ENCODE results near the gene ISLR2. TPM values are rescaled to one million over a fixed set of nuclear protein-coding genes. Genes with fewer than 3 reads are reported as not detected.
A peak's percentile ranks its signal among the peaks of the same experiment; 100 is the strongest.

Gene ISLR2
- total RNA-seq, 2 donors from 2014 or later, result 1.9 to 3.9 TPM

GRCh38 chr15:74127255-74127953 is 3.0 kb upstream of the ISLR2 start:
- DNase-seq (peak; percentile 91), ATAC-seq (peak; percentile 96 to 97)
- intact Hi-C loops (cut with DNase I), result loop anchor here (2.0 to 5.0 kb wide), 3 partner anchors 175 to 195 kb away; no protein-coding TSS in a partner anchor

DNA sequence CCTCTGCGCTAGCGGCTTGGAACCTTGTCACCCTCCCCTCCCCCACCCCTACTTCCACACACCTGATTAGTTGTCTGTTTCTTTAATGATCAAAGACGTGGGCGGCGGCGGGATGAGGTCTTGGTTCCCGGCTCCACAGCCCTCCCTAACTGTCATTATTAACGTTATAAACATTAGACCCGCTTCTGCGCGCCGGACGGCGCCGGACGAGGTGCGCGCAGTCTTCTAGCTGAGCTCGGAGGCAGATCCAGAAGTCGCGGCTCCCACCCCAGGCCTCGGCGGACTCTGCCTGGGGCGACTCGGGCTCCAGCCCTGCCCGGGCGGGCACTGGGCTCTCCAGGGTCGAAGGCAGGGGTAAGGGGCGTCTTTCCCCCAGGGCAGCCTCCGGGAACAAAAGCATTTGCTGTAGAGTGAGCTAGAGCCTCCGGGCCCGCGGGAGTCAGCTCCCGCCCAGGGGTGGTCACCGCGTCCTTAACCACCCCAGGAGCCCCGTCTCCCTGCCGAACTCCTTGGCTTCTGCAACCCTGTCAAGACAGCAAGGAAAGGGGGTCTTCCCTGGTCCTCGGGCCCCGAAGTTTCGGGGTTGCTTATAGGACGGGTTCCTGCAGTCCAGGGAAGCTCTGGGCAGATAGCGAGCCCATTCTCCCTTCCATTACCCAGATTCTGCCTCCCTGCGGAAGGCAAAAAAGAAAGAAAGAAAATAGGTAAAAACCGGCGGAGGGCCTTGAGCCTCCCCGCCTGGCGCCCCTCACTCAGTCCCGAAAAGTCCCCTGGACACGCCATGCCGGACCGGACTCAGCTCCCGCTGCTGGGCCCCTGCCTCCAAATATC is 2.2 kb upstream of the ISLR2 start:
- DNase-seq (peak; percentile 39), ATAC-seq (peak; percentile 24 to 46)
- intact Hi-C loops (cut with DNase I), result loop anchor here (2.0 to 5.0 kb wide), 3 partner anchors 174 to 194 kb away; no protein-coding TSS in a partner anchor

- DNase-seq (no peak), ATAC-seq (no peak)
- intact Hi-C loops (cut with DNase I), result loop anchor here (5.0 kb wide), 2 partner anchors 173 to 193 kb away; no protein-coding TSS in a partner anchor
These were observed 1.4 kb upstream of the ISLR2 start for GRCh38 chr15:74128785-74129585.

GRCh38 chr15:74129586-74130154 is 716 bp upstream of the ISLR2 start:
- ATAC-seq (no peak), DNase-seq (no peak)
- intact Hi-C loops (cut with DNase I), result loop anchor here (5.0 to 10.0 kb wide), 3 partner anchors 115 to 193 kb away; no protein-coding TSS in a partner anchor

DNA sequence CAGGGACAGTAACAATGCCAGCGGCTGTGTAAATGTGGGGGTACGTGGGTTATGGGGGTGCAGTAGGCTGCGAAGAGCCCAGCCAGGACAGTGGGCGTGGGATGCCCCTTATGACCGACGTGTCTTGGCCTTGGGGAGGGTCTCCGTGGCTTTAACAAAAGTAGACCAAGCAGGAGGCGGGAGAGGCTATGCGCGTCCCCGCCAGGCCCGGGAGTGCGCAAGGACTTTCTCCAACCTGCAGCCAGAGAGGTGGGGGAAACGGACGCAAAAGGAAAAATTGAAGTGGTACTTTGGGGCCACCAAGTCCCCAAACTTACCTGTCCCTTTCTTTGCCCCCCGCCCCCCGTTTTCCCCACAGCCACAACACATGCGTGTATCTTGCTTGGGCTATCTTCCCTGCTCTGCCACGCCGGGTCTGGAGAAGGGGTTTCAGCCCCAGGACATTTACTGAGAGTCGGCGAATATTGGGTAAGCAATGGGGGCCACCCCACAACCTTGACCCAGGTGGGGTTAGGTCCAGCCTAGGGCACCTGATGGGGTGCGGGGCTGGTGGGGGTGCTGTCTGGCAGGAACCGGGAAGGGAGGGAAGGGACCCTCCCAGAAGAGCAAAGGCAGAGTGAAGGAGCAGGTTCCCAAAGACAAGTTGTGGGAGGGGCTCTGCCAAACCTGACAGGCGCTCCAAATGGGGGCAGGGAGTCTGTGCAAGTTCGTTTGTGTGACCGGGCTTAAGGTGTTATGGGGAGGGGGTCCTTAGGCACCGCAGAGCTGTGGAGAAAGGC is 652 bp downstream of the ISLR2 start:
- ATAC-seq, result no peak
- intact Hi-C loops (cut with DNase I), result loop anchor here in 1 of 2 donors (10.0 kb wide), 1 partner anchor 114 kb away; no protein-coding TSS in a partner anchor
- DNase-seq, result no peak

DNA sequence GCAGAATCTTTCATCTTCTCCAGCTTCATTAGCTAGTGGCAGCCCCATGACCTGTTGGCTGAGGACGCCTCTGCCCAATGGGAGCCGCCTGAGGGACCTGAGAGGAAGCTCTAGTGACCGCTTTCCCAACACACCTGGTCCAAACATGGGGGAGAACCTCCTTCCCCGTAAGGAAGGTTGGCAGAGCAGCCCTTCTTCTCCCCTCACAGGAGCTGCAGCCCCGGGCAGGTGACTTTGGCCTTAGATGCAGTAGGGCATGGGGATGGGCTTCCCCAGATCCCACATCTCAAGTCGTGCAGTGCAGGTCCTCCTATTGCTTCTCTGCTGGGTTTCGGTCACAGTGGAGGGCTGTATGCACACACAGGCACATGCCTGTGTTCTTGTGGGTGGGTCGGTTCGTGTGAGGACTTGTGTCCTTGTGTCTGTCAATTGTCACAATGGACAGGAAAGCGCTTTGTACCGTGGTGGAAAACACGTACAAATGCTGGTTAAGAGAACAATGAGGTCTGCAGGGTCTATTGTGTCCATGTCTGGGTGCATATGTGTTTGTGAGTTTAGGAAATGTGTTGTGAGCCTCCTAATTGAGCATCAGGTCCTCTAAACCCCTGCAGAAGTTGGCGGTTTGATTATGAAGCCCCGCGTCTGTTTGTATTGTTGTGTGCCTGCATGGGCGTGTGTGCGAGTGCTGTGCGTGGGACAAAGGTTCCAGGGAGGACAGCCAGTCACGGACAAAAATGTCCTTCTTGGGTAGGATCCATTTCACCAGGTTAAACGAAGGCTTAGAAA is 1.4 kb downstream of the ISLR2 start:
- DNase-seq (no peak), ATAC-seq (no peak)
- intact Hi-C loops (cut with DNase I), result loop anchor here in 1 of 2 donors (10.0 kb wide), 1 partner anchor 113 kb away; no protein-coding TSS in a partner anchor

DNA sequence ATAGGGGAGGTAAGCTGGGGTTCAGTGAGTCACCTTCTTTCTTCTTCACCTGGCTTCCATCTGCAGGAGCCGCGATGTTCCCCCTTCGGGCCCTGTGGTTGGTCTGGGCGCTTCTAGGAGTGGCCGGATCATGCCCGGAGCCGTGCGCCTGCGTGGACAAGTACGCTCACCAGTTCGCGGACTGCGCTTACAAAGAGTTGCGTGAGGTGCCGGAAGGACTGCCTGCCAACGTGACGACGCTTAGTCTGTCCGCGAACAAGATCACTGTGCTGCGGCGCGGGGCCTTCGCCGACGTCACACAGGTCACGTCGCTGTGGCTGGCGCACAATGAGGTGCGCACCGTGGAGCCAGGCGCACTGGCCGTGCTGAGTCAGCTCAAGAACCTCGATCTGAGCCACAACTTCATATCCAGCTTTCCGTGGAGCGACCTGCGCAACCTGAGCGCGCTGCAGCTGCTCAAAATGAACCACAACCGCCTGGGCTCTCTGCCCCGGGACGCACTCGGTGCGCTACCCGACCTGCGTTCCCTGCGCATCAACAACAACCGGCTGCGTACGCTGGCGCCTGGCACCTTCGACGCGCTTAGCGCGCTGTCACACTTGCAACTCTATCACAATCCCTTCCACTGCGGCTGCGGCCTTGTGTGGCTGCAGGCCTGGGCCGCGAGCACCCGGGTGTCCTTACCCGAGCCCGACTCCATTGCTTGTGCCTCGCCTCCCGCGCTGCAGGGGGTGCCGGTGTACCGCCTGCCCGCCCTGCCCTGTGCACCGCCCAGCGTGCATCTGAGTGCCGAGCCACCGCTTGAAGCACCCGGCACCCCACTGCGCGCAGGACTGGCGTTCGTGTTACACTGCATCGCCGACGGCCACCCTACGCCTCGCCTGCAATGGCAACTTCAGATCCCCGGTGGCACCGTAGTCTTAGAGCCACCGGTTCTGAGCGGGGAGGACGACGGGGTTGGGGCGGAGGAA is 2.6 kb downstream of the ISLR2 start:
- DNase-seq, result no peak
- intact Hi-C loops (cut with DNase I), result loop anchor here in 1 of 2 donors (10.0 kb wide), 1 partner anchor 112 kb away; no protein-coding TSS in a partner anchor

DNA sequence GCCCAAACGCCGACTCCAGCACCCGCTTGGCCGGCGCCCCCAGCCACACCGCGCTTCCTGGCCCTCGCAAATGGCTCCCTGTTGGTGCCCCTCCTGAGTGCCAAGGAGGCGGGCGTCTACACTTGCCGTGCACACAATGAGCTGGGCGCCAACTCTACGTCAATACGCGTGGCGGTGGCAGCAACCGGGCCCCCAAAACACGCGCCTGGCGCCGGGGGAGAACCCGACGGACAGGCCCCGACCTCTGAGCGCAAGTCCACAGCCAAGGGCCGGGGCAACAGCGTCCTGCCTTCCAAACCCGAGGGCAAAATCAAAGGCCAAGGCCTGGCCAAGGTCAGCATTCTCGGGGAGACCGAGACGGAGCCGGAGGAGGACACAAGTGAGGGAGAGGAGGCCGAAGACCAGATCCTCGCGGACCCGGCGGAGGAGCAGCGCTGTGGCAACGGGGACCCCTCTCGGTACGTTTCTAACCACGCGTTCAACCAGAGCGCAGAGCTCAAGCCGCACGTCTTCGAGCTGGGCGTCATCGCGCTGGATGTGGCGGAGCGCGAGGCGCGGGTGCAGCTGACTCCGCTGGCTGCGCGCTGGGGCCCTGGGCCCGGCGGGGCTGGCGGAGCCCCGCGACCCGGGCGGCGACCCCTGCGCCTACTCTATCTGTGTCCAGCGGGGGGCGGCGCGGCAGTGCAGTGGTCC is 3.5 kb downstream of the ISLR2 start:
- DNase-seq (no peak), ATAC-seq (no peak)
- intact Hi-C loops (cut with DNase I), result loop anchor here in 1 of 2 donors (10.0 kb wide), 1 partner anchor 111 kb away; no protein-coding TSS in a partner anchor

More for the DNA sequence above, 2.6 kb downstream of the ISLR2 start:
- no peak for ATAC-seq

GRCh38 chr15:74134387-74135027 is 4.1 kb downstream of the ISLR2 start:
- intact Hi-C loops (cut with DNase I), result loop anchor here in 1 of 2 donors (10.0 kb wide), 1 partner anchor 110 kb away; no protein-coding TSS in a partner anchor
- ATAC-seq, result peak; percentile 24 to 25
- DNase-seq, result peak; percentile 67

GRCh38 chr15:74135041-74135565 is 4.7 kb downstream of the ISLR2 start:
- intact Hi-C loops (cut with DNase I), result loop anchor here in 1 of 2 donors (10.0 kb wide), 1 partner anchor 110 kb away; no protein-coding TSS in a partner anchor
- ATAC-seq (no peak), DNase-seq (no peak)

GRCh38 chr15:74136540-74136813 is 6.1 kb downstream of the ISLR2 start:
- intact Hi-C loops (cut with DNase I), result loop anchor here in 1 of 2 donors (10.0 kb wide), 1 partner anchor 108 kb away; no protein-coding TSS in a partner anchor
- ATAC-seq, result no peak

GRCh38 chr15:74136814-74137536 is 6.6 kb downstream of the ISLR2 start:
- peak in 1 of 2 donors; percentile 20 for ATAC-seq
- intact Hi-C loops (cut with DNase I), result loop anchor here in 1 of 2 donors (10.0 kb wide), 1 partner anchor 108 kb away; no protein-coding TSS in a partner anchor
- DNase-seq, result no peak

More at GRCh38 chr15:74136540-74136813, 6.1 kb downstream of the ISLR2 start:
- peak; percentile 35 for DNase-seq

GRCh38 chr15:74137537-74137894 is 7.1 kb downstream of the ISLR2 start:
- no peak for ATAC-seq
- intact Hi-C loops (cut with DNase I), result loop anchor here in 1 of 2 donors (10.0 kb wide), 1 partner anchor 107 kb away; no protein-coding TSS in a partner anchor
- DNase-seq, result no peak

DNA sequence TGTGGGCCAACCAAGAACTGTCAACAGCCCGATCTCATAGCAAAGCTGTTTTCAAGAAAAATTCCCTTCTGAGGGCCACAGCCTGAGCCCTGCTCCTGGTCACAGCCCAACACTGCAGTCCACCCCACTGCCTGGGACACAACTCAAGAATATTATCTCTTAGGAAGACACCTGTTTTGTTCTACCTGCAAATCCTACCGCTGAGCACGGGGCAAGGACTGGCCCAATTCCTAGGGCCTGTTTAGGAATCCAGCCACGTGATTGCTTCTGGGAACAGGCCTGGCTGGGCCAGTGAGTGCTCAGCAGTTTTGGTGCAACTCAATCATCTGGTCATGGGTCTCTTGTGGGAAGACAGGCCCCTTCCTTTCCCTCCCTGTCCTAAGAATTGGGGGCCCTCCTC is 8.3 kb downstream of the ISLR2 start:
- intact Hi-C loops (cut with DNase I), result loop anchor here in 1 of 2 donors (10.0 kb wide), 1 partner anchor 106 kb away; no protein-coding TSS in a partner anchor
- no peak for DNase-seq
- ATAC-seq, result no peak

Measured in left cardiac atrium (tissue), 4 donors.